SK-N-SH (cell line): Measurements from ENCODE around the gene ANKRD33B. TPM values are rescaled to one million over a fixed set of nuclear protein-coding genes. Genes with fewer than 3 reads are reported as not detected.

ENCODE experiments used
- CTCF ChIA-PET: fragments of 300-600, 350-600 bp; formaldehyde crosslinking; extraction: SDS; loops from one replicate; lab custom pipeline; 2021; lab: Yijun Ruan, JAX
- POLR2A ChIA-PET: fragments of 350-600 bp; sonication (Branson Sonifier 250); formaldehyde crosslinking; extraction: SDS; loops from one replicate; lab custom pipeline; 2020; ENCODE audit warnings: antibody characterized with exemption, inconsistent platforms; lab: Yijun Ruan, JAX
- DNase-seq: peaks from one replicate; pipeline ENCODE4 v3.0.0; 2012
- H2AFZ ChIP-seq: fragments of 200-600 bp; sonication (generic); 2 replicates; pipeline ENCODE4 v1.8.1; 2016; ENCODE audit warnings: antibody characterized with exemption, mild to moderate bottlenecking, low read depth
- H3F3A ChIP-seq: fragments of 200-600 bp; sonication (generic); replicated peaks from 2 replicates; pipeline ENCODE3; 2016; ENCODE audit warnings: antibody characterized with exemption, mild to moderate bottlenecking; ENCODE audit not compliant: insufficient read depth
- H3K27ac ChIP-seq, 2 experiments: fragments of 200-500 bp in 1 of 2; fragments of 200-600 bp in 1 of 2; sonication (Bioruptor generic) in 1 of 2; sonication (generic), shearing (Covaris generic) in 1 of 2; 2 replicates each; pipeline versions ENCODE4 v1.5.1 to v1.6.1; 2014 to 2016; ENCODE audit warnings: low read depth in 2 of 2, inconsistent platforms in 1 of 2, low read length in 1 of 2, mild to moderate bottlenecking in 1 of 2, mixed read lengths in 1 of 2
- H3K27me3 ChIP-seq: fragments of 200-600 bp; sonication (generic), shearing (Covaris generic); 2 replicates; pipeline ENCODE4 v1.6.1; 2016; ENCODE audit warnings: mixed run types; ENCODE audit not compliant: insufficient read depth
- H3K36me3 ChIP-seq, 2 experiments: fragments of 200-500 bp in 1 of 2; fragments of 200-600 bp in 1 of 2; sonication (Bioruptor generic) in 1 of 2; sonication (generic) in 1 of 2; replicated peaks in 1 of 2; 2 replicates each; pipeline versions ENCODE3 to v1.5.1; 2014 to 2016; ENCODE audit warnings: low read length in 1 of 2, mild to moderate bottlenecking in 1 of 2; ENCODE audit not compliant: insufficient read depth in 2 of 2, control insufficient read depth in 1 of 2
- H3K4me1 ChIP-seq, 2 experiments: fragments of 200-500 bp in 1 of 2; fragments of 200-600 bp in 1 of 2; sonication (Bioruptor generic) in 1 of 2; sonication (generic), shearing (Covaris generic) in 1 of 2; 2 replicates each; pipeline versions ENCODE4 v1.5.1 to v1.6.1; 2014 to 2016; ENCODE audit warnings: low read depth in 1 of 2, low read length in 1 of 2, mixed run types in 1 of 2; ENCODE audit not compliant: insufficient read depth in 2 of 2, control insufficient read depth in 1 of 2
- H3K4me2 ChIP-seq: fragments of 200-600 bp; sonication (generic), shearing (Covaris generic); 2 replicates; pipeline ENCODE4 v1.6.1; 2017; ENCODE audit warnings: mixed run types
- H3K4me3 ChIP-seq, 2 experiments: fragments of 200-500 bp in 1 of 2; fragments of 200-600 bp in 1 of 2; sonication (Bioruptor generic) in 1 of 2; sonication (generic), shearing (Covaris generic) in 1 of 2; 2 replicates each; pipeline versions ENCODE4 v1.5.1 to v1.8.1; 2014 to 2016; ENCODE audit warnings: low read depth in 2 of 2, inconsistent platforms in 1 of 2, low read length in 1 of 2, mild to moderate bottlenecking in 1 of 2, mixed read lengths in 1 of 2, moderate library complexity in 1 of 2
- H3K79me2 ChIP-seq: fragments of 200-600 bp; sonication (generic); 2 replicates; pipeline ENCODE4 v1.8.1; 2017; ENCODE audit warnings: mild to moderate bottlenecking; ENCODE audit not compliant: insufficient read depth
- H3K9ac ChIP-seq: fragments of 200-600 bp; sonication (generic); 2 replicates; pipeline ENCODE4 v1.6.1; 2017; ENCODE audit warnings: mixed run types
- H3K9me2 ChIP-seq: fragments of 200-600 bp; sonication (generic); 2 replicates; pipeline ENCODE4 v1.6.1; 2017; ENCODE audit warnings: mixed run types
- H3K9me3 ChIP-seq: fragments of 200-600 bp; sonication (generic); 2 replicates; pipeline ENCODE4 v1.6.1; 2017; ENCODE audit warnings: mixed run types, mild to moderate bottlenecking, moderate library complexity
- H4K20me1 ChIP-seq: fragments of 200-600 bp; sonication (generic); 2 replicates; pipeline ENCODE4 v1.6.1; 2017; ENCODE audit warnings: mild to moderate bottlenecking, mixed run types; ENCODE audit not compliant: insufficient read depth
- CHD2 ChIP-seq: fragments of 150-350 bp; IDR thresholded peaks from 2 replicates; pipeline ENCODE4 v1.6.1; 2018; ENCODE audit warnings: low read length; ENCODE audit not compliant: partially characterized antibody
- EP300 ChIP-seq, 2 experiments: IDR thresholded peaks; 2 replicates each; pipeline versions ENCODE4 v1.4.0 to v1.6.1; 2012; ENCODE audit warnings: borderline replicate concordance in 1 of 2, low read depth in 1 of 2, low read length in 1 of 2
- EZH2phosphoT487 ChIP-seq: fragments of 200-600 bp; sonication (generic); IDR thresholded peaks from 2 replicates; pipeline ENCODE4 v1.6.1; 2017; ENCODE audit warnings: low read depth, mixed run types, mild to moderate bottlenecking, antibody characterized with exemption, moderate library complexity, borderline replicate concordance
- FOSL2 ChIP-seq: IDR thresholded peaks from 2 replicates; pipeline ENCODE4 v1.4.0; 2012; ENCODE audit warnings: low read depth, mild to moderate bottlenecking, moderate library complexity, borderline replicate concordance
- FOXJ3 ChIP-seq: sonication (generic); formaldehyde crosslinking; IDR thresholded peaks from 2 replicates; pipeline ENCODE4 v1.5.1; 2020; ENCODE audit warnings: mild to moderate bottlenecking, missing genetic modification reagents
- GABPA ChIP-seq: IDR thresholded peaks from 2 replicates; pipeline ENCODE4 v1.4.0; 2012; ENCODE audit warnings: low read depth, mild to moderate bottlenecking
- GATA2 ChIP-seq: sonication (generic); formaldehyde crosslinking; IDR thresholded peaks from 2 replicates; pipeline ENCODE4 v1.5.0; 2020; ENCODE audit warnings: mild to moderate bottlenecking, missing genetic modification reagents
- MEF2A ChIP-seq: IDR thresholded peaks from 2 replicates; pipeline ENCODE4 v1.4.0; 2012; ENCODE audit warnings: low read depth, borderline replicate concordance
- MXI1 ChIP-seq: IDR thresholded peaks from 2 replicates; pipeline ENCODE4 v1.6.1; 2012; ENCODE audit warnings: mild to moderate bottlenecking, low read depth, low read length, improper control_type of control experiment
- NRF1 ChIP-seq: IDR thresholded peaks from 2 replicates; pipeline ENCODE4 v1.6.1; 2012; ENCODE audit warnings: low read depth, mild to moderate bottlenecking, low read length
- PBX3 ChIP-seq: IDR thresholded peaks from 2 replicates; pipeline ENCODE4; 2012
- POLR2AphosphoS5 ChIP-seq: IDR thresholded peaks from 2 replicates; pipeline ENCODE4 v1.6.1; 2012; ENCODE audit warnings: low read depth, low read length
- RCOR1 ChIP-seq: fragments of 150-350 bp; IDR thresholded peaks from 2 replicates; pipeline ENCODE4 v1.6.1; 2017; ENCODE audit warnings: antibody characterized with exemption, low read length
- RFX5 ChIP-seq: IDR thresholded peaks from 2 replicates; pipeline ENCODE4 v1.6.1; 2012; ENCODE audit warnings: mild to moderate bottlenecking, improper control_type of control experiment, low read length
- RXRA ChIP-seq: IDR thresholded peaks from 2 replicates; pipeline ENCODE4 v1.4.0; 2012; ENCODE audit warnings: low read depth, mild to moderate bottlenecking, borderline replicate concordance
- TAF1 ChIP-seq: IDR thresholded peaks from 2 replicates; pipeline ENCODE4 v1.6.1; 2012; ENCODE audit warnings: low read depth, mild to moderate bottlenecking, low read length, moderate library complexity, borderline replicate concordance
- TCF12 ChIP-seq: IDR thresholded peaks from 2 replicates; pipeline ENCODE4 v1.4.0; 2012
- TEAD4 ChIP-seq: IDR thresholded peaks from 2 replicates; pipeline ENCODE4 v1.4.0; 2012; ENCODE audit warnings: mild to moderate bottlenecking, borderline replicate concordance; ENCODE audit not compliant: insufficient read depth
- YY1 ChIP-seq: IDR thresholded peaks from 2 replicates; pipeline ENCODE4 v1.4.0; 2012; ENCODE audit warnings: low read depth, mild to moderate bottlenecking
- ZBTB33 ChIP-seq: IDR thresholded peaks from 2 replicates; pipeline ENCODE4 v1.4.0; 2012; ENCODE audit warnings: low read depth, borderline replicate concordance
- WGBS: methylation state at CpG from one replicate; pipeline ENCODE4 v1.1.6; 2017; ENCODE audit warnings: low lambda C conversion rate; 5-methylcytosine and 5-hydroxymethylcytosine counted together
- polyA plus RNA-seq, 3 experiments: library from polyadenylated mRNA; depleted of rRNA; stranded (reverse); fragments of >200 nt; gene quantifications; 2 replicates each; pipeline ENCODE4 v1.2.3, GENCODE V29; 2012

The ANKRD33B gene
- polyA plus RNA-seq, 1 of the 3 experiments (the other 2 are of a cell fraction), result 1.8 TPM

GRCh38 chr5:10607023-10607665, 43.3 kb downstream of the ANKRD33B start:
- Histone ChIP-seq H4K20me1 (no peaks in the 10 kb centered on the region), H3F3A (no peaks in the 10 kb centered on the region), H3K27ac (no peak overlapping the region), H3K79me2 (peaks cover under 1% of the 10 kb centered on the region; the same call in 1 of the 2 replicates), H3K9me2 (no peaks in the 10 kb centered on the region), H3K36me3 (no peaks in the 10 kb centered on the region), H3K9ac (no peak overlapping the region), H3K9me3 (no peaks in the 10 kb centered on the region), H3K4me2 (no peak overlapping the region), H3K4me1 (peaks cover 1 to 4% of the 10 kb centered on the region in 2 experiments; a peak in 2 of 4 replicates), H2AFZ (no peak overlapping the region), H3K27me3 (no peaks in the 10 kb centered on the region), H3K4me3 (no peak overlapping the region)
- no peak for DNase-seq
- TF ChIP-seq EZH2phosphoT487, result no peak
- TF ChIP-seq GABPA, result no peak
- no peak for TF ChIP-seq TAF1
- TF ChIP-seq YY1, result no peak
- no peak for TF ChIP-seq EP300 (IDR thresholded peaks at IDR 0.05; ENCODE audit: borderline replicate concordance in 1 of 2, low read depth in 1 of 2, low read length in 1 of 2)
- TF ChIP-seq POLR2AphosphoS5, result no peak
- no peak for TF ChIP-seq NRF1
- no peak for TF ChIP-seq FOSL2
- no peak for TF ChIP-seq CHD2
- TF ChIP-seq MXI1, result no peak
- no peak for TF ChIP-seq GATA2 (CRISPR knock-in tag)
- no peak for TF ChIP-seq RFX5
- no peak for TF ChIP-seq ZBTB33
- TF ChIP-seq TCF12, result no peak
- no peak for TF ChIP-seq FOXJ3 (CRISPR knock-in tag)
- no peak for TF ChIP-seq RCOR1
- TF ChIP-seq MEF2A, result no peak
- no peak for TF ChIP-seq TEAD4
- no peak for TF ChIP-seq RXRA
- TF ChIP-seq PBX3, result no peak
- ChIA-PET POLR2A (no interaction called here), CTCF (interaction anchor here (1.1 to 1.6 kb wide), 3 partner anchors 21 to 154 kb away, joined by 3 to 6 read pairs (median 4); no protein-coding TSS in a partner anchor)
- 89% methylated on average over 13 of the region's 13 CpGs for WGBS
